Measurements from ENCODE around the gene SHROOM2. TPM values are rescaled to one million over a fixed set of nuclear protein-coding genes. Genes with fewer than 3 reads are reported as not detected.

Gene SHROOM2
- total RNA-seq, 2 donors from 2014 or later = 14.4 to 15.4 TPM

GRCh38 chrX:9770319-9770718 lies 15.9 kb upstream of the SHROOM2 start:
- no peak for TF ChIP-seq CTCF (conservative IDR thresholded peaks at IDR 0.05)
- Histone ChIP-seq H3K4me3 (ENCODE audit: low read length) (no peak overlapping the region), H3K4me1 (ENCODE audit: control insufficient read depth, insufficient read depth, low read length) (no peaks in the 10 kb centered on the region), H3K9me3 (ENCODE audit: control insufficient read depth, low read length) (no peaks in the 10 kb centered on the region), H3K27me3 (ENCODE audit: control insufficient read depth, insufficient read depth, low read length, poor library complexity, severe bottlenecking) (no peaks in the 10 kb centered on the region), H3K9ac (ENCODE audit: extremely low read depth, low read length, poor library complexity, severe bottlenecking) (no peak overlapping the region), H3K36me3 (ENCODE audit: control insufficient read depth, insufficient read depth, low read length) (no peaks in the 10 kb centered on the region), H3K27ac (ENCODE audit: low read depth, low read length) (no peak overlapping the region)
- no peak overlapping the region for H3K27ac Mint-ChIP-seq
- peak; percentile 51 for DNase-seq
- H3K9me3 Mint-ChIP-seq = peaks cover 51% of the 10 kb centered on the region
- 33% methylated on average over 1 of the region's 1 CpG; no CpG with 5 or more reads in 1 of the 2 experiments for WGBS, 2 experiments (ENCODE audit: insufficient coverage in 1 of 2, insufficient read length in 1 of 2)
- H3K36me3 Mint-ChIP-seq (ENCODE audit: low read depth) = peaks cover under 1% of the 10 kb centered on the region
- peaks cover 3% of the 10 kb centered on the region for H3K4me1 Mint-ChIP-seq
- H3K27me3 Mint-ChIP-seq (ENCODE audit: insufficient read depth) = no peaks in the 10 kb centered on the region
- H3K4me3 Mint-ChIP-seq = no peak overlapping the region

- Mint-ChIP-seq H3K27ac (no peak overlapping the region), H3K4me3 (no peak overlapping the region), H3K36me3 (ENCODE audit: low read depth) (peaks cover 8% of the 10 kb centered on the region), H3K27me3 (ENCODE audit: insufficient read depth) (no peaks in the 10 kb centered on the region), H3K4me1 (no peaks in the 10 kb centered on the region), H3K9me3 (peaks cover 62% of the 10 kb centered on the region)
- DNase-seq = no peak
- Histone ChIP-seq H3K36me3 (ENCODE audit: control insufficient read depth, insufficient read depth, low read length) (no peaks in the 10 kb centered on the region), H3K27ac (ENCODE audit: low read depth, low read length) (no peak overlapping the region), H3K27me3 (ENCODE audit: control insufficient read depth, insufficient read depth, low read length, poor library complexity, severe bottlenecking) (no peaks in the 10 kb centered on the region), H3K4me3 (ENCODE audit: low read length) (no peak overlapping the region), H3K9me3 (ENCODE audit: control insufficient read depth, low read length) (no peaks in the 10 kb centered on the region), H3K4me1 (ENCODE audit: control insufficient read depth, insufficient read depth, low read length) (no peaks in the 10 kb centered on the region), H3K9ac (ENCODE audit: extremely low read depth, low read length, poor library complexity, severe bottlenecking) (no peak overlapping the region)
- 94% methylated on average over 5 of the region's 6 CpGs; no CpG with 5 or more reads in 1 of the 2 experiments for WGBS, 2 experiments (ENCODE audit: insufficient coverage in 1 of 2, insufficient read length in 1 of 2)
- no peak for TF ChIP-seq CTCF (conservative IDR thresholded peaks at IDR 0.05)
Observed at GRCh38 chrX:9772943-9773342, 13.3 kb upstream of the SHROOM2 start.

GRCh38 chrX:9775930-9776329 lies 10.3 kb upstream of the SHROOM2 start:
- H3K9me3 Mint-ChIP-seq = peaks cover 72% of the 10 kb centered on the region

More at GRCh38 chrX:9775930-9776329, 10.3 kb upstream of the SHROOM2 start:
- no peaks in the 10 kb centered on the region for H3K27me3 Mint-ChIP-seq (ENCODE audit: insufficient read depth)
- no peak overlapping the region for H3K4me3 Mint-ChIP-seq
- Histone ChIP-seq H3K27me3 (ENCODE audit: control insufficient read depth, insufficient read depth, low read length, poor library complexity, severe bottlenecking) (no peaks in the 10 kb centered on the region), H3K9me3 (ENCODE audit: control insufficient read depth, low read length) (no peaks in the 10 kb centered on the region), H3K36me3 (ENCODE audit: control insufficient read depth, insufficient read depth, low read length) (no peaks in the 10 kb centered on the region), H3K9ac (ENCODE audit: extremely low read depth, low read length, poor library complexity, severe bottlenecking) (no peak overlapping the region), H3K4me1 (ENCODE audit: control insufficient read depth, insufficient read depth, low read length) (no peaks in the 10 kb centered on the region), H3K27ac (ENCODE audit: low read depth, low read length) (no peak overlapping the region), H3K4me3 (ENCODE audit: low read length) (no peak overlapping the region)
- no peak for TF ChIP-seq CTCF (conservative IDR thresholded peaks at IDR 0.05)
- H3K36me3 Mint-ChIP-seq (ENCODE audit: low read depth) = peaks cover 13% of the 10 kb centered on the region
- 72 to 89% methylated on average over 5 to 8 of the region's 8 CpGs for WGBS, 2 experiments (ENCODE audit: insufficient coverage in 1 of 2, insufficient read length in 1 of 2)
- no peak for DNase-seq
- no peak overlapping the region for H3K27ac Mint-ChIP-seq
- no peaks in the 10 kb centered on the region for H3K4me1 Mint-ChIP-seq
